Measurements from ENCODE around the gene ARHGAP6.

Gene ARHGAP6

GRCh38 chrX:11351375-11352295, 314.1 kb downstream of the ARHGAP6 start:
- no peak for DNase-seq (ENCODE audit: low read depth in 2 of 2)

DNA sequence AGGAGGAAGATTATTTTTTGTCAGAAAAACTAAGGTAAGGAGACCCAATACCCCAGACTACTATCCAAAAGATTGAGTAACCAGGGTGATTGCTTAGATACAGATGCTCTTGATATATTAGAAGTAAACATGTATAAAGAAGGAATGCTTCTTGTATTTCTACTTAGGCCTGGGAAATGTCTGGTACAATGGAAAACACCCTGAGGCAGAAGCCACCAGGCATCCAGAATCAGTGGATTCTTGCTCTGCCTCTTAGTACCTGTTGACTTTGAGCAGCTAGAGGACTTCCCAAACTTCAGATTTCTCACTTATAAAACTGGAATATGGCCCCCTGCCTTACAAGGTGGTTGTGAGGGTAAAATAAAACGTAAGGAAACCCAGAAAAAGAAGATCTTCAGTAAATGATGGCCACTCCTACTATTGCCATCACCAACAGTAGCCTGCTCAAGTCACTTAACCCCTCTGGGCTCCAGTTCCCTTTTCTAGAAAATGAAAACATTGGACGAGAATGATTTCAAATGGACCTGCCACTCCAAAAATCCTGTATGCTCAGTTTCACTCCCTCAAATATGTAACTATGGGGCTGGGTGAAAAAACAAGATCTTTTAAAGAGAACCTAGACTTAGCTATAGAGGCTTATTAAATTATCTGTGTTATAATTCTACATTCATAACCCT, 315.9 kb downstream of the ARHGAP6 start:
- no peak for DNase-seq (ENCODE audit: low read depth in 2 of 2)

DNA sequence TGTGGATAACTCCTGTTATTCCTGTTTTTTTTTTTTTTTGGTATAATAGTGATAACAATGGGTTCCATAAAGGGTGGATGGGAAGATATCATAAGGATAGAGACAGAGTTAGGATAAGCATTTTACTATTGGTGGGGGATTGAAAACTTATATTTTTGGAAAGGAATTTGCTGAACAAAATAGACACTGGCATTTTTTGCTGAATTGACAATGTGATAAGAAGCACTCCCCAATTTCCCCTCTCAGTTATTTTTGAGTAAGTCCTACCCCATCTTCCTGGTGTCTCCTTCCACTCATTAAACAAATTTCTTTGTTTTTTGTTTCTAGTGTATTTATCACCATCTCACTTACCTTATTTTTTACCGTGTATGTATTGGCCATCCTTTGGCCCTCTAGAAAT, 316.7 kb downstream of the ARHGAP6 start:
- DNase-seq (ENCODE audit: low read depth in 2 of 2): no peak

- DNase-seq (ENCODE audit: low read depth in 2 of 2): no peak
These were observed 318.4 kb downstream of the ARHGAP6 start for GRCh38 chrX:11347300-11347699.

DNA sequence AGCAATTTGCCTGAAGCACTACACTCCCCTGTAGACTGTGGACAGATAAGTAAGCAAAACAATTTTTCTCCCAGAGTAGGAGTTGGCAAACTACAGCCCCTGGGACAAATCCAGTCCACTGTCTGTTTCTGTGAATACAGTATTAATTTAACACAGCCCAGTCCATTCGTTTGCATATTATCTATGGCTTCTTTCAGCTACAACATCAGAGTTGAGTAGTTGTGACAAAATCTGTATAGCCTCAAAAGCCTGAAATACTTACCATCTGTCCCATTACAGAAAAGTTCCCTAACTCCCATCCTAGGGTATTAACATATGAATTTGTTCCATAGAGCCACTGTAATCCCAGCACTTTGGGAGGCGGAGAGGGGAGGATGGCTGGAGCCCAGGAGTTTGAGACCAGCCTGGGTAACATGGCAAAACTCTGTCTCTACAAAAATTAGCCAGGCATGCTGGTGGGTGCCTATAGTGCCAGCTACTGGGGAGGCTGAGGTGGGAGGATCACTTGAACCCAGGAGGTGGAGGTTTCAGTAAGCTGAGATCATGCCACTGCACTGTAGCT, 319.5 kb downstream of the ARHGAP6 start:
- DNase-seq (ENCODE audit: low read depth in 2 of 2): no peak

GRCh38 chrX:11342673-11343072, 323.0 kb downstream of the ARHGAP6 start:
- DNase-seq (ENCODE audit: low read depth in 2 of 2): no peak

DNA sequence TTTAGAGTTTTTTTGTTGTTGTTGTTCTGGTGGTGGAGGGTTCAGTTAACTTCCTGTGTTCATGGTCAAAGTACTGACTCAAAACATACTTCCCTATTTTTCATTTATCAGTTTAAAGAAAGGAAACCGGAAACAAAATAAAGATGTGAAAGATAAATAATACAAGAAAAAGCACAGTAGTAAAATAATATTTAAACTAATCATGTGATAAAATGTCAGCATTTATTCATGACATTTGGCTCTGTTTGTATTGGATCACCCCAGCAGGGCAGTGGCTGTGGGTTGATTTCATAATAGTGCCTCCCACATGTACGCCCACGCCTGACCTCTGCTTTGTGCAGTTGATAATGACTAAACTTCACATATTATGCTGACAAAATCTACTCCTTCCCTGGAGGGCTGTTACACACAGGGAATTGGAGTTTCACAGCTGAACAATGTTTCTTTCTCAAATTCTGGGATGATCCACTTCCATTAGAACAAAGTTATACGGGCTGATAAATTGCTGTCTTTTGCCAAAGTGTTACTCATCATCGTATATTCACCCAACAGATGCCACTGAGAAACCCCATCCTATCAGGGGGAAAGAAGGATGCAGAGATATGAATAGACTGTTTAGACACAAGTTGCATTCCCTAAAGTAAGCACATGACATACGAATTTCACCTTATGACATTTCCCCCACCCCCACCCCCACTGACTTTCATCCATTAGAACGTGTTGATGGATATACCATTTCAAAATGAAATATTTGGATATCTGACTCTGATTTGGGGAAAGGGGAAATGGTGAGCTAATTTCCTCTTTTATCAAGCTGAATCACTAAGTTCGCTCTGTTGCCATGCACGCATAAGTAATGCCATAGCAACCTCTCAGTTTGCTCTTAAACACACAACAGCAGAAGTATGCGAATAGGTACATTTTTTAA, 324.2 kb downstream of the ARHGAP6 start:
- DNase-seq (ENCODE audit: low read depth in 2 of 2): no peak

- DNase-seq (ENCODE audit: low read depth in 2 of 2): no peak
These were observed 328.3 kb downstream of the ARHGAP6 start for GRCh38 chrX:11337292-11338009.

GRCh38 chrX:11336201-11336600, 329.5 kb downstream of the ARHGAP6 start:
- no peak for DNase-seq (ENCODE audit: low read depth in 2 of 2)

- DNase-seq (ENCODE audit: low read depth in 2 of 2): no peak
These were observed 331.6 kb downstream of the ARHGAP6 start for GRCh38 chrX:11334165-11334564.

GRCh38 chrX:11331788-11332187, 333.9 kb downstream of the ARHGAP6 start:
- no peak for DNase-seq (ENCODE audit: low read depth in 2 of 2)

DNA sequence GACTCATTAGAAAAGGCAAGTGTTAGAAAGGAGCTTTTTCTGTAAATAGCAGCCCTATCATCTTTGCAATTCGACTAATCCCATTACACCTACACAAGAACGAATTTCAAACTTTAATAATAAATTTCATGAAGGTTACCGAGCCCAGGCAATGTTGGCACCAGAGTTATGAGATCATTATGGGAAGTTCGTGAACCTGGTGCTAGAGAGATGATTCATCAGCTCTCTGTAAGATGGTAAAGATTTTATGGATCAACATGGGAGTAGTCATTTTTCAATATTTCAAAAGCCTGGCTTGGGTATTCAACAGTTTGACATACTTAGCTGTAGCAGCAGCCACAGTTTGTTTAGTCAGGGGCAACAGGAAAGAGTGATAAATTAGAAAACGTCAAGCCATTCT, 336.7 kb downstream of the ARHGAP6 start:
- no peak for DNase-seq (ENCODE audit: low read depth in 2 of 2)

- no peak for DNase-seq (ENCODE audit: low read depth in 2 of 2)
These were observed 337.6 kb downstream of the ARHGAP6 start for GRCh38 chrX:11328134-11328533.

GRCh38 chrX:11321986-11322385, 343.7 kb downstream of the ARHGAP6 start:
- no peak for DNase-seq (ENCODE audit: low read depth in 2 of 2)

- no peak for DNase-seq (ENCODE audit: low read depth in 2 of 2)
These were observed 345.8 kb downstream of the ARHGAP6 start for GRCh38 chrX:11319806-11320520.

- no peak for DNase-seq (ENCODE audit: low read depth in 2 of 2)
These were observed 354.0 kb downstream of the ARHGAP6 start for GRCh38 chrX:11311706-11312105.

GRCh38 chrX:11309220-11309619, 356.5 kb downstream of the ARHGAP6 start:
- DNase-seq (ENCODE audit: low read depth in 2 of 2): no peak

GRCh38 chrX:11305641-11306040, 360.1 kb downstream of the ARHGAP6 start:
- DNase-seq (ENCODE audit: low read depth in 2 of 2): no peak

DNA sequence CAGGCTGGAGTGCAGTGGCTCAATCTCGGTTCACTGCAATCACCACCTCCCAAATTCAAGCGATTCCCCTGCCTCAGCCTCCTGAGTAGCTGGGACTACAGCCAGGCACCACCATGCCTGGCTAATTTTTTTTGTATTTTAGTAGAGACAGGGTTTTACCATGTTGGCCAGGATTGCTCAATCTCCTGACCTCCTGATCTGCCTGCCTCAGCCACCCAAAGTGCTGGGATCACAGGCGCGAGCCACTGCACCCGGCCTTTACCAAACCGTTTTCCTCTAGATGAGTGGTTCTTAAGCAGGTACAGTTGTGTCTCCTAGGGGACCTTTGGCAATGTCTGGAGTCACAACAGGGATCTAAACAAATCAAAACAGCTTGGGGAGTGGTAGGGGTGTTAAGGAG, 360.9 kb downstream of the ARHGAP6 start:
- DNase-seq (ENCODE audit: low read depth in 2 of 2): no peak

DNA sequence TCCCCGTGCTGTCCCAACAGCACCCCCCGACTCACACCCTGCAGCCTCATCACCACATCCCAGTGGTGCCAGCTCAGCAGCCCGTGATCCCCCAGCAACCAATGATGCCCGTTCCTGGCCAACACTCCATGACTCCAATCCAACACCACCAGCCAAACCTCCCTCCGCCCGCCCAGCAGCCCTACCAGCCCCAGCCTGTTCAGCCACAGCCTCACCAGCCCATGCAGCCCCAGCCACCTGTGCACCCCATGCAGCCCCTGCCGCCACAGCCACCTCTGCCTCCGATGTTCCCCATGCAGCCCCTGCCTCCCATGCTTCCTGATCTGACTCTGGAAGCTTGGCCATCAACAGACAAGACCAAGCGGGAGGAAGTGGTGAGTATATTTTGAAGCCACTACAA, 367.1 kb downstream of the ARHGAP6 start:
- no peak for DNase-seq (ENCODE audit: low read depth in 2 of 2)

Data from stimulated activated CD8-positive, alpha-beta memory T cell treated with anti-CD3 and anti-CD28 coated beads, Interleukin-15, amount 100 ng/mL, for 48 hours (primary cell).